GM12892 (cell line): ENCODE results near the gene ARHGAP23.

Source experiments
- POLR2A ChIP-seq: IDR thresholded peaks from 2 replicates; pipeline ENCODE4 v1.6.1; 2011; ENCODE audit warnings: low read depth, low read length, control low read depth
- POLR2AphosphoS5 ChIP-seq: IDR thresholded peaks from 2 replicates; pipeline ENCODE4 v1.6.1; 2011; ENCODE audit warnings: low read depth, low read length, control low read depth

DNA sequence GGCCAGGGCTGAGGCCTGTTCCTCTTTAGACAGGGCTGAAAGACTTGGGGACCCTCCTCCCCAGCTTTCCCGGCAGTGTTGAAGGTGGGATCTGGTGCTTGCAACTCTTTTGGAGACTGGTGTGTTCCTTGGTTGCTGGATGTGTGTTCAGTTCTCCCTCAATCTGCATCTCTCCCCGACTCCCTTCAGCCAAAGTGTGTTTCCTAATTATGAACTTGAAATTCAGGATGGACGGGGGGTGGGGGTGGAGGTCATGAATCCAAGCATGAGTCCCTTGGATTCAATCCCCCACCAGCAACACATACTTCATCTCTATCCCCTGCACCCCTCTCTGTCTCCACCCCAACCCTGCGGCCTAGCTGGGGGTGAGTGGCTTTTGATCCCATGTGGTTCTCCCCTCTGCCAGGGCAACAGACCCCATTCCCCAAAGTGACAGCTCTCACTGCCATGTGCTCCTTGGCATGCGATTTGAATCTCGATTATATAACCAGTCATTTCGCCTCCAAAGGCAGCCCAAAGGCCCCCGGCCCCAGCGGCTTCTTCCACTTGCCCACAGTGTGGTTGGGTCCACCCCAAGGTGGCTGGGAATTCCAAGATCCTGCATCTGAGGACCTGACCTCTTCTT lies 1.3 kb downstream of the ARHGAP23 start:
- TF ChIP-seq POLR2A (no peak), POLR2AphosphoS5 (no peak)
